H9 (cell line): ENCODE data around the gene EPS15. TPM values are rescaled to one million over a fixed set of nuclear protein-coding genes. Genes with fewer than 3 reads are reported as not detected.
A peak's percentile ranks its signal among the peaks of the same experiment; 100 is the strongest.

Experiments
- DNase-seq: peaks from one replicate; pipeline ENCODE4 v3.0.0-alpha.2; 2017
- H2AFZ ChIP-seq: one replicate; pipeline ENCODE4 v1.6.1; 2013; ENCODE audit warnings: mild to moderate bottlenecking, low read length, control low read depth, moderate library complexity
- H2AK5ac ChIP-seq: 2 replicates; pipeline ENCODE4 v1.6.1; 2013; ENCODE audit warnings: low read length, control low read depth, mixed read lengths; ENCODE audit not compliant: insufficient read length
- H2BK120ac ChIP-seq: one replicate; pipeline ENCODE4 v1.6.1; 2013; ENCODE audit warnings: low read depth, mild to moderate bottlenecking, low read length, control low read depth, inconsistent platforms; ENCODE audit not compliant: poor library complexity, severe bottlenecking
- H2BK12ac ChIP-seq: 2 replicates; pipeline ENCODE4 v1.6.1; 2013; ENCODE audit warnings: low read length, control low read depth, mixed read lengths, low read depth; ENCODE audit not compliant: insufficient read length
- H2BK15ac ChIP-seq: 2 replicates; pipeline ENCODE4 v1.6.1; 2013; ENCODE audit warnings: low read depth, low read length, control low read depth
- H2BK20ac ChIP-seq: one replicate; pipeline ENCODE4 v1.6.1; 2013; ENCODE audit warnings: low read depth, mild to moderate bottlenecking, low read length, control low read depth, inconsistent platforms; ENCODE audit not compliant: poor library complexity, severe bottlenecking
- H2BK5ac ChIP-seq: 2 replicates; pipeline ENCODE4 v1.6.1; 2013; ENCODE audit warnings: low read length, control low read depth, mixed read lengths; ENCODE audit not compliant: insufficient read length
- H3K14ac ChIP-seq: 2 replicates; pipeline ENCODE4 v1.6.1; 2013; ENCODE audit warnings: low read length, control low read depth; ENCODE audit not compliant: insufficient read depth
- H3K18ac ChIP-seq: 2 replicates; pipeline ENCODE4 v1.6.1; 2013; ENCODE audit warnings: low read depth, mild to moderate bottlenecking, mixed read lengths, low read length, control low read depth; ENCODE audit not compliant: insufficient read length
- H3K23ac ChIP-seq: 2 replicates; pipeline ENCODE4 v1.6.1; 2013; ENCODE audit warnings: low read length, control low read depth, mixed read lengths, low read depth; ENCODE audit not compliant: insufficient read length
- H3K23me2 ChIP-seq: 2 replicates; pipeline ENCODE4 v1.6.1; 2013; ENCODE audit warnings: low read depth, mild to moderate bottlenecking, mixed read lengths, low read length, control low read depth; ENCODE audit not compliant: insufficient read length, poor library complexity, severe bottlenecking
- H3K27ac ChIP-seq: 2 replicates; pipeline ENCODE4 v1.5.1; 2013; ENCODE audit warnings: low read length, control low read depth, mixed read lengths, low read depth; ENCODE audit not compliant: insufficient read length
- H3K27me3 ChIP-seq: 2 replicates; pipeline ENCODE4 v1.6.1; 2013; ENCODE audit warnings: low read length, control low read depth, inconsistent platforms; ENCODE audit not compliant: insufficient read depth
- H3K4ac ChIP-seq: 2 replicates; pipeline ENCODE4 v1.6.1; 2013; ENCODE audit warnings: low read depth, mild to moderate bottlenecking, control low read depth, inconsistent platforms, low read length, moderate library complexity
- H3K4me1 ChIP-seq: 2 replicates; pipeline ENCODE4 v1.6.1; 2013; ENCODE audit warnings: low read length, control low read depth, inconsistent platforms; ENCODE audit not compliant: insufficient read depth
- H3K4me2 ChIP-seq: 2 replicates; pipeline ENCODE4 v1.6.1; 2013; ENCODE audit warnings: low read length, control low read depth, mixed read lengths; ENCODE audit not compliant: insufficient read length, insufficient read depth
- H3K56ac ChIP-seq: 2 replicates; pipeline ENCODE4 v1.6.1; 2013; ENCODE audit warnings: low read depth, mild to moderate bottlenecking, mixed read lengths, low read length, control low read depth; ENCODE audit not compliant: insufficient read length
- H3K79me1 ChIP-seq: 2 replicates; pipeline ENCODE4 v1.6.1; 2013; ENCODE audit warnings: low read depth, mild to moderate bottlenecking, moderate library complexity, low read length, control low read depth, inconsistent platforms; ENCODE audit not compliant: insufficient read depth, poor library complexity, severe bottlenecking
- H3K79me2 ChIP-seq: 2 replicates; pipeline ENCODE4 v1.6.1; 2013; ENCODE audit warnings: low read length, control low read depth, inconsistent platforms; ENCODE audit not compliant: insufficient read depth
- H3K9ac ChIP-seq: 2 replicates; pipeline ENCODE4 v1.6.1; 2013; ENCODE audit warnings: low read length, control low read depth, mixed read lengths; ENCODE audit not compliant: insufficient read length; ENCODE audit errors: extremely low read depth
- H3K9me3 ChIP-seq: one replicate; pipeline ENCODE4 v1.6.1; 2013; ENCODE audit warnings: low read depth, low read length, inconsistent platforms; ENCODE audit not compliant: control insufficient read depth
- H3T11ph ChIP-seq: one replicate; pipeline ENCODE4 v1.6.1; 2013; ENCODE audit warnings: mild to moderate bottlenecking, low read length, control low read depth, inconsistent platforms
- H4K20me1 ChIP-seq: one replicate; pipeline ENCODE4 v1.6.1; 2013; ENCODE audit not compliant: control insufficient read depth, insufficient read length, insufficient read depth
- H4K5ac ChIP-seq: 2 replicates; pipeline ENCODE4 v1.6.1; 2013; ENCODE audit warnings: low read depth, mild to moderate bottlenecking, mixed read lengths, low read length, control low read depth; ENCODE audit not compliant: insufficient read length
- H4K8ac ChIP-seq: replicated peaks from 2 replicates; pipeline ENCODE4 v1.6.1; 2013; ENCODE audit warnings: low read length, control low read depth, mixed read lengths, low read depth; ENCODE audit not compliant: insufficient read length
- H4K91ac ChIP-seq: 2 replicates; pipeline ENCODE4 v1.6.1; 2013; ENCODE audit warnings: low read depth, mild to moderate bottlenecking, moderate library complexity, mixed read lengths, low read length, control low read depth; ENCODE audit not compliant: insufficient read length
- H3K27ac Mint-ChIP-seq, 3 experiments: 2 replicates in 2 of 3; 3 replicates in 1 of 3; pipeline ENCODE4 v1.8.0; 2020 to 2021; ENCODE audit warnings: mixed read lengths in 3 of 3, mild to moderate bottlenecking in 1 of 3, moderate library complexity in 1 of 3
- H3K27me3 Mint-ChIP-seq: 2 replicates; pipeline ENCODE4 v1.8.0; 2021; ENCODE audit warnings: low read depth, mild to moderate bottlenecking, moderate library complexity, mixed read lengths
- H3K36me3 Mint-ChIP-seq, 3 experiments: 2 replicates in 2 of 3; 3 replicates in 1 of 3; pipeline ENCODE4 v1.8.0; 2020 to 2021; ENCODE audit warnings: low read depth in 3 of 3, mixed read lengths in 3 of 3; ENCODE audit not compliant: insufficient read depth in 1 of 3
- H3K4me1 Mint-ChIP-seq, 2 experiments: 2 replicates each; pipeline ENCODE4 v1.8.0; 2020; ENCODE audit warnings: mixed read lengths in 2 of 2
- H3K4me3 Mint-ChIP-seq, 2 experiments: 2 replicates in 1 of 2; 3 replicates in 1 of 2; pipeline ENCODE4 v1.8.0; 2020 to 2021; ENCODE audit warnings: mild to moderate bottlenecking in 2 of 2, mixed read lengths in 2 of 2, moderate library complexity in 1 of 2
- H3K9me3 Mint-ChIP-seq, 2 experiments: 2 replicates in 1 of 2; 3 replicates in 1 of 2; pipeline ENCODE4 v1.8.0; 2020; ENCODE audit warnings: mild to moderate bottlenecking in 2 of 2, mixed read lengths in 2 of 2, moderate library complexity in 1 of 2
- CTCF ChIP-seq: fragments of 200-600 bp; sonication (generic); conservative IDR thresholded peaks from 3 replicates; pipeline ENCODE4 v1.8.0; 2021; ENCODE audit warnings: antibody characterized with exemption, mild to moderate bottlenecking
- WGBS: extraction: QIAGEN DNeasy Blood & Tissue Kit; methylation state at CpG from one replicate; pipeline ENCODE4 v1.1.7; 2013; ENCODE audit warnings: missing lambda C conversion rate, low lambda C conversion rate, mixed read lengths; ENCODE audit not compliant: insufficient read length; ENCODE audit errors: extremely low coverage; 5-methylcytosine and 5-hydroxymethylcytosine counted together
- total RNA-seq: library from RNA; stranded (reverse); gene quantifications from 2 replicates; pipeline ENCODE4 v1.2.1, GENCODE V29; 2021

Gene EPS15
- total RNA-seq, 1 experiment from 2014 or later = 44.1 TPM

GRCh38 chr1:51326839-51327238 is 192.2 kb downstream of the EPS15 start:
- peaks cover 3% of the 10 kb centered on the region; the same call in 1 of the 2 replicates for H3K4me1 ChIP-seq
- no peak overlapping the region for H3K27ac ChIP-seq
- no peak overlapping the region for H4K8ac ChIP-seq
- no peak overlapping the region for H2AK5ac ChIP-seq
- DNase-seq = no peak
- H3K27me3 Mint-ChIP-seq = peaks cover 24% of the 10 kb centered on the region
- H4K5ac ChIP-seq = no peak overlapping the region
- no peaks in the 10 kb centered on the region for H3K79me2 ChIP-seq
- H2BK120ac ChIP-seq = no peak overlapping the region
- no peak for TF ChIP-seq CTCF
- H4K20me1 ChIP-seq = no peaks in the 10 kb centered on the region
- no peak overlapping the region for H3K18ac ChIP-seq
- H3K4me2 ChIP-seq = no peak overlapping the region
- no CpG with 5 or more reads among the region's 8 CpGs for WGBS
- H3K4ac ChIP-seq = no peak overlapping the region
- no peaks in the 10 kb centered on the region for H3K79me1 ChIP-seq
- H3K56ac ChIP-seq = no peak overlapping the region
- H3K9ac ChIP-seq = no peak overlapping the region
- no peak overlapping the region for H2BK15ac ChIP-seq
- no peak overlapping the region for H2AFZ ChIP-seq
- H4K91ac ChIP-seq = no peak overlapping the region
- no peaks in the 10 kb centered on the region for H3K9me3 Mint-ChIP-seq
- H3K14ac ChIP-seq = no peak overlapping the region
- H3K4me1 Mint-ChIP-seq = peaks cover 25 to 39% of the 10 kb centered on the region in 2 experiments
- no peaks in the 10 kb centered on the region for H3K9me3 ChIP-seq
- peaks cover 6% of the 10 kb centered on the region for H3K23me2 ChIP-seq
- H2BK5ac ChIP-seq = no peak overlapping the region
- no peak overlapping the region for H3T11ph ChIP-seq
- H3K27ac Mint-ChIP-seq = peak overlapping the region in 1 of 3 experiments; percentile 57; a peak in 1 of 7 replicates
- H3K36me3 Mint-ChIP-seq = no peaks in the 10 kb centered on the region
- no peak overlapping the region for H3K23ac ChIP-seq
- H3K27me3 ChIP-seq = no peaks in the 10 kb centered on the region; the same call in 1 of the 2 replicates
- no peak overlapping the region for H3K4me3 Mint-ChIP-seq
- no peak overlapping the region for H2BK12ac ChIP-seq
- H2BK20ac ChIP-seq = no peak overlapping the region
